Measurements from ENCODE around the gene XRN2.

DNA sequence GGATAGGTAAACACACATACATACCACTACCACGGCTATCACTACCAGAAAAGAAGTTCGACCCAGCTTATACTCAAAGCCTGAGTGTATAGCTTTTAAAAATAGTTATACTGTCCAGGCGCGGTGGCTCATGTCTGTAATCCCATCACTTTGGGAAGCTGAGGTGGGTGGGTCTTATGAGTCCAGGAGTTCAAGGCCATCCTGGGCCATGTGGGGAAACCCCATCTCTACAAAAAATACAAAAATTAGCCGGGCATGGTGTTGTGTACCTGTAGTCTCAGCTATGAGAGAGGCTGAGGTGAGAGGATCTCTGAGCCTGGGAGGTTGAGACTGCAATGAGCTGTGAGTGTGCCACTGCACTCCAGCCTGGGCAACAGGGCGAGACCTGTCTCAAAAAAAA lies 61.3 kb downstream of the XRN2 start:
- TF ChIP-seq, protein P1, sequence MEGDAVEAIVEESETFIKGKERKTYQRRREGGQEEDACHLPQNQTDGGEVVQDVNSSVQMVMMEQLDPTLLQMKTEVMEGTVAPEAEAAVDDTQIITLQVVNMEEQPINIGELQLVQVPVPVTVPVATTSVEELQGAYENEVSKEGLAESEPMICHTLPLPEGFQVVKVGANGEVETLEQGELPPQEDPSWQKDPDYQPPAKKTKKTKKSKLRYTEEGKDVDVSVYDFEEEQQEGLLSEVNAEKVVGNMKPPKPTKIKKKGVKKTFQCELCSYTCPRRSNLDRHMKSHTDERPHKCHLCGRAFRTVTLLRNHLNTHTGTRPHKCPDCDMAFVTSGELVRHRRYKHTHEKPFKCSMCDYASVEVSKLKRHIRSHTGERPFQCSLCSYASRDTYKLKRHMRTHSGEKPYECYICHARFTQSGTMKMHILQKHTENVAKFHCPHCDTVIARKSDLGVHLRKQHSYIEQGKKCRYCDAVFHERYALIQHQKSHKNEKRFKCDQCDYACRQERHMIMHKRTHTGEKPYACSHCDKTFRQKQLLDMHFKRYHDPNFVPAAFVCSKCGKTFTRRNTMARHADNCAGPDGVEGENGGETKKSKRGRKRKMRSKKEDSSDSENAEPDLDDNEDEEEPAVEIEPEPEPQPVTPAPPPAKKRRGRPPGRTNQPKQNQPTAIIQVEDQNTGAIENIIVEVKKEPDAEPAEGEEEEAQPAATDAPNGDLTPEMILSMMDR (IDR thresholded peaks at IDR 0.05), result no peak
- TF ChIP-seq POLR2AphosphoS5 (IDR thresholded peaks at IDR 0.05), result no peak

All from breast epithelium (tissue), 3 donors.